ENCODE measurements around the gene LHX1. TPM values are rescaled to one million over a fixed set of nuclear protein-coding genes. Genes with fewer than 3 reads are reported as not detected.

The LHX1 gene
- total and polyA plus RNA-seq, 10 of the 15 experiments (the other 5 are each of a cell fraction or from before 2014, with no cell fraction given), result not detected

- no peak for DNase-seq (ENCODE audit: low read depth, low spot score)
- H3K9ac ChIP-seq (ENCODE audit: control insufficient read depth, insufficient read depth, low read length), result no peak overlapping the region
- no peak for FAIRE-seq
- ChIA-PET SMC1A (ENCODE audit: uncharacterized antibody, unreplicated experiment) (interaction anchor here (0.8 kb wide), 1 partner anchor 73 kb away, joined by 3 read pairs; no protein-coding TSS in a partner anchor), POLR2A (interaction anchor here (1.1 kb wide), 1 partner anchor 22 kb away, joined by 3 read pairs; no protein-coding TSS in a partner anchor), CTCF (interaction anchor here (1.1 kb wide), 1 partner anchor 20 kb away, joined by 4 read pairs; no protein-coding TSS in a partner anchor), RAD21 (ENCODE audit: unreplicated experiment) (no interaction called here)
- no peak for ATAC-seq
- no peak overlapping the region for H3K27ac ChIP-seq (ENCODE audit: control insufficient read depth, insufficient read depth)
- intact Hi-C loops (cut with micrococcal nuclease; ENCODE audit: unreplicated experiment) (no loop called here), in situ Hi-C loops (cut with MboI) (no loop called here)
- peaks cover 0 to 8% of the 10 kb centered on the region in 2 experiments; a peak in 2 of 4 replicates for H3K36me3 ChIP-seq (ENCODE audit: control insufficient read depth in 2 of 2, insufficient read depth in 2 of 2, low read length in 1 of 2)
- no peaks in the 10 kb centered on the region for H3K9me3 ChIP-seq (replicated peaks; ENCODE audit: control insufficient read depth, insufficient read depth, low read length)
- 73% methylated on average over 4 of the region's 4 CpGs for WGBS (ENCODE audit: insufficient coverage, insufficient replicate concordance, low lambda C conversion rate, missing lambda C conversion rate)
- H4K20me1 ChIP-seq (ENCODE audit: control insufficient read depth, insufficient read depth), result no peaks in the 10 kb centered on the region
- peaks cover 11% of the 10 kb centered on the region for H3K79me2 ChIP-seq (ENCODE audit: control insufficient read depth, insufficient read depth, low read length)
- BruUV-seq (replicated peaks), result no TSS peak
- H3K4me2 ChIP-seq (ENCODE audit: control insufficient read depth, insufficient read depth), result no peak overlapping the region
- H3K4me1 ChIP-seq (ENCODE audit: control insufficient read depth, insufficient read depth, low read length), result no peaks in the 10 kb centered on the region
- no peak overlapping the region for H3K4me3 ChIP-seq
- no peaks in the 10 kb centered on the region for H3K27me3 ChIP-seq (replicated peaks in 1 of 2; ENCODE audit: control insufficient read depth in 2 of 2, insufficient read depth in 2 of 2, low read length in 1 of 2)
- TF ChIP-seq WRNIP1 (IDR thresholded peaks at IDR 0.05; ENCODE audit: borderline replicate concordance, low read depth, low read length) (no peak), ESRRA (IDR thresholded peaks at IDR 0.05; ENCODE audit: low read length) (no peak), TCF3 (IDR thresholded peaks at IDR 0.05; ENCODE audit: borderline replicate concordance, insufficient read depth, low read depth, low read length) (no peak), GABPA (IDR thresholded peaks at IDR 0.05; ENCODE audit: low read depth) (no peak), SP1 (IDR thresholded peaks at IDR 0.05; ENCODE audit: low read depth, low read length) (no peak), ZBTB11 (CRISPR knock-in tag; IDR thresholded peaks at IDR 0.05) (no peak), ZZZ3 (IDR thresholded peaks at IDR 0.05; ENCODE audit: control insufficient read depth, insufficient read length, low read depth) (no peak)
- H2AFZ ChIP-seq (ENCODE audit: control insufficient read depth, low read depth, low read length), result no peak overlapping the region
Observed at GRCh38 chr17:36971508-36971907, 34.2 kb downstream of the LHX1 start.

Data from GM12878 (cell line).